PC-9 (cell line): ENCODE results near the gene ACBD4.

Experiments used
- CTCF ChIP-seq: fragments of 200-600 bp; sonication (generic); conservative IDR thresholded peaks from 2 replicates; pipeline ENCODE4 v1.6.1; 2017; ENCODE audit warnings: mixed run types, antibody characterized with exemption, mild to moderate bottlenecking, moderate library complexity
- EZH2 ChIP-seq: fragments of 200-600 bp; sonication (generic); IDR thresholded peaks from 2 replicates; pipeline ENCODE4 v1.8.0; 2017; ENCODE audit warnings: antibody characterized with exemption, low read depth

DNA sequence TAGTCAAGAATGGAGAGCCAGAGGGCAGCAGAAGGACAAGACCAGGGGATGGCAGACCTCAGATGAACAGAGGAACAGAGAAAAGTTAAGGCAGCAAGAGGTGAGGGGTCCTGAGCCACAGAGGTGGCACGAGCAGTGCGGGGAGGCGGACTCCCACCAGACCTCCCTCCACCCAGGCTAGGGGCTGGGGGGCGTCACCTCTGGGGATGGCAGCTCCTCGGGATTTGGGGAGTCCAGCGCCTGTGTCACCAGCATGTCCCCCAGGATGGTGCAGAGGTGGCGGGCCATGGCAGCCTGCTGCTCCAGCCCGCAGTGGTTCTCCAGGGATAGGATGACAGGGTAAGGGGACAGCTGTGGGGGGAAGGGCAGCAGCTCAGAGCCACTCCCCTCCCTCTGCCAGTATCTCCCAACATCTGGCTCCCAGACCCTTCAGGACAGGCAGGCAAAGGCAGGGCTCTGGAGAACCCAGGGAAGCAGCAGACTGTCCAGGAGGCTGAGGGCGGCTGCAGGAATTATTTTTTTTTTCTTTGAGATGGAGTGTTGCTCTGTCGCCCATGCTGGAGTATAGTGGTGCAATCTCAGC is 19.0 kb upstream of the ACBD4 start:
- no peak for TF ChIP-seq CTCF
- TF ChIP-seq EZH2, result no peak
